ENCODE measurements around the gene NDUFB7.

Gene NDUFB7

DNA sequence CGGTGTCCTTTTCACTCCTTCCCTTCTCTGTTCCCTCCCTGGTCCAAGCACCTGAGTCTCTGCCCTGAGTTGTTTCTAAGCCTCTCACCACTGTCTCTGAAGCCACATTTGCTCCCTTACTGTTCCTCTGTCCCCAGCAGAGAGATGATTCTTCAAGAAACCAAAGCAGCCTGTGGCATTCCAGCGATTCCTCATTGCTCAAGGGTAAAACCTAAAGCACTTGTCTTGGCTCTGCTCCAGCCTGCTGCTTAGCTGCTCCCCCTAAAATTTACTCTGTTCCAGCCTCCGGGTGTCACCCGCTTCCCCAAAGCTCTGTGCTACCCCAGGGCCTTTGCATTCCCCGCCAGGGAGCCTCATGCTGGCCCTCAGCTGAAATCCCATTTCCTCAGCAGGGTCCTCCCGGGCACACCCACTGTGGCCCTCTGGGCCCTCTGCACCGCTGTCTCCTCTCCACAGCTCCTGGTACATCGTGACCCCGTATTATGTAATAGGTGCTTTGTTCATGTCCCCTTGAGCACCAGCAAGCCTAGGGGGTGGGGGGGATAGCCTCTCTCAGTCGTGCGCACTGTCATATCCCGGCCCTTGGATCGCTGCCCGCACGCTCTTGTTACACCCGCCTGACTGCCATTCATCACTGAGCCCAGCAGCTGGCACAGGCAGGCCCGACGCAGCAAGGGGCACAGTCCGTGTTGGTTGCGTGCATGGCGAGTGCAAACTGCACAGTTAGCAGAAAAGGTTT is 26.7 kb downstream of the NDUFB7 start:
- TF ChIP-seq POLR2AphosphoS5 (IDR thresholded peaks at IDR 0.05; ENCODE audit: low read depth, low read length), result no peak
- no peak for TF ChIP-seq SIN3A (IDR thresholded peaks at IDR 0.05; ENCODE audit: borderline replicate concordance, insufficient read depth, low read length)
- no peak for TF ChIP-seq TAF1 (IDR thresholded peaks at IDR 0.05; ENCODE audit: borderline replicate concordance, insufficient read depth, low read length)
- TF ChIP-seq, protein P1, sequence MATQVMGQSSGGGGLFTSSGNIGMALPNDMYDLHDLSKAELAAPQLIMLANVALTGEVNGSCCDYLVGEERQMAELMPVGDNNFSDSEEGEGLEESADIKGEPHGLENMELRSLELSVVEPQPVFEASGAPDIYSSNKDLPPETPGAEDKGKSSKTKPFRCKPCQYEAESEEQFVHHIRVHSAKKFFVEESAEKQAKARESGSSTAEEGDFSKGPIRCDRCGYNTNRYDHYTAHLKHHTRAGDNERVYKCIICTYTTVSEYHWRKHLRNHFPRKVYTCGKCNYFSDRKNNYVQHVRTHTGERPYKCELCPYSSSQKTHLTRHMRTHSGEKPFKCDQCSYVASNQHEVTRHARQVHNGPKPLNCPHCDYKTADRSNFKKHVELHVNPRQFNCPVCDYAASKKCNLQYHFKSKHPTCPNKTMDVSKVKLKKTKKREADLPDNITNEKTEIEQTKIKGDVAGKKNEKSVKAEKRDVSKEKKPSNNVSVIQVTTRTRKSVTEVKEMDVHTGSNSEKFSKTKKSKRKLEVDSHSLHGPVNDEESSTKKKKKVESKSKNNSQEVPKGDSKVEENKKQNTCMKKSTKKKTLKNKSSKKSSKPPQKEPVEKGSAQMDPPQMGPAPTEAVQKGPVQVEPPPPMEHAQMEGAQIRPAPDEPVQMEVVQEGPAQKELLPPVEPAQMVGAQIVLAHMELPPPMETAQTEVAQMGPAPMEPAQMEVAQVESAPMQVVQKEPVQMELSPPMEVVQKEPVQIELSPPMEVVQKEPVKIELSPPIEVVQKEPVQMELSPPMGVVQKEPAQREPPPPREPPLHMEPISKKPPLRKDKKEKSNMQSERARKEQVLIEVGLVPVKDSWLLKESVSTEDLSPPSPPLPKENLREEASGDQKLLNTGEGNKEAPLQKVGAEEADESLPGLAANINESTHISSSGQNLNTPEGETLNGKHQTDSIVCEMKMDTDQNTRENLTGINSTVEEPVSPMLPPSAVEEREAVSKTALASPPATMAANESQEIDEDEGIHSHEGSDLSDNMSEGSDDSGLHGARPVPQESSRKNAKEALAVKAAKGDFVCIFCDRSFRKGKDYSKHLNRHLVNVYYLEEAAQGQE (IDR thresholded peaks at IDR 0.05; ENCODE audit: insufficient read depth in 1 of 2, low read depth in 2 of 2, low read length in 2 of 2), result no peak
- no peak for TF ChIP-seq FOXP2 (optimal IDR thresholded peaks at IDR 0.05; ENCODE audit: borderline replicate concordance, extremely low read depth, extremely low read length, insufficient read depth)

DNA sequence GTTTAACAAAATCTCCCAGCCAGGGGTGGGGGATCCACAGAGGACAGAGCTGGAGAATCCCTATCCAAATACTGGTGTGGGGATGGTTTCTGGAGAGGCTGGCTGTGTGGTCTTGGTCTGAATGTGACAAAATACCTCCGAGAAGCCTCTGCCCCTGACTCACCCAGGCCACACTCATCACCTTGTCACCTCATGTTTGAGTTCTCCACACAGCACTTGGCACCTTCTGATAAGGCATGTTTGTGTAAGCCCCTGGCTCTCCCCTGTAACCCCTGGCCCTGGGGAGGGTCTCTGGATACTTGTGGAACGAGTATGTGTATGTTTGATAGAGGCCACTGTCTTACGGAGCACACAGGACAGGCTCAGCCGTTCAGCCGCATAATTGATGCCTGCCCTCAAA is 27.8 kb downstream of the NDUFB7 start:
- TF ChIP-seq, protein P1 (IDR thresholded peaks at IDR 0.05; ENCODE audit: insufficient read depth in 1 of 2, low read depth in 2 of 2, low read length in 2 of 2), result no peak
- TF ChIP-seq SIN3A (IDR thresholded peaks at IDR 0.05; ENCODE audit: borderline replicate concordance, insufficient read depth, low read length) (no peak), POLR2AphosphoS5 (IDR thresholded peaks at IDR 0.05; ENCODE audit: low read depth, low read length) (no peak), TAF1 (IDR thresholded peaks at IDR 0.05; ENCODE audit: borderline replicate concordance, insufficient read depth, low read length) (no peak), FOXP2 (optimal IDR thresholded peaks at IDR 0.05; ENCODE audit: borderline replicate concordance, extremely low read depth, extremely low read length, insufficient read depth) (no peak)

DNA sequence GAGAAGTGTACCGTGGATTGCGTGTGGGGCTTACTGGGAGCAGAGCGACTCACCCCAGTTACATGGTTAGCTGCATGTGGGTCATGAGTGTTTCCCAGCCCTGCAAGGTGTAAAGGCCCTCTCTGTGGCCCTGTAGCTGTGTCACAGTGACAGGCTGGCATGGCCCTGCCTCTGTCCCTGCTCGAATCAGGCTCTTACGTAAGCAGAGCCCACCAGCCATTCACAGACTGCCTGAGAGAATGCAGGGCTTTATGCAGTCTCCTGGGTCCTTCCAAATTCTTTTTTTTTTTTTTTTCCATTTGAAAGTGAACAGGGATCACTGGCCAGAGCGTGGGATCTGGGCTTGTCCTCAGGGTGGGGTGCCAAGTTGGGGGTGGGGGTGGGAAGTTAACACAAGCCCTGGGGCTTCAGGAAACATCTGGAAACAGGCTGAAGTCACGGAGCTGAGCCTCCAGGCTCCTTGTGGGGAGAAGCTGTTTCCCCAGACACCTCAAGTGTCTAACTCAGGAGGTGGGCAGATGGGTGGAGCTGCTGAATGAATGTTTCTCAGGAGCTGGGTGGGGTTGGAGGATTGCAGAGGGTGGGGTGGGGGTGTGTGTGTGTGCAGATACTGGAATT is 29.0 kb downstream of the NDUFB7 start:
- TF ChIP-seq SIN3A (IDR thresholded peaks at IDR 0.05; ENCODE audit: borderline replicate concordance, insufficient read depth, low read length) (no peak), FOXP2 (optimal IDR thresholded peaks at IDR 0.05; ENCODE audit: borderline replicate concordance, extremely low read depth, extremely low read length, insufficient read depth) (no peak), POLR2AphosphoS5 (IDR thresholded peaks at IDR 0.05; ENCODE audit: low read depth, low read length) (no peak), TAF1 (IDR thresholded peaks at IDR 0.05; ENCODE audit: borderline replicate concordance, insufficient read depth, low read length) (no peak)
- TF ChIP-seq, protein P1 (IDR thresholded peaks at IDR 0.05; ENCODE audit: insufficient read depth in 1 of 2, low read depth in 2 of 2, low read length in 2 of 2), result no peak

DNA sequence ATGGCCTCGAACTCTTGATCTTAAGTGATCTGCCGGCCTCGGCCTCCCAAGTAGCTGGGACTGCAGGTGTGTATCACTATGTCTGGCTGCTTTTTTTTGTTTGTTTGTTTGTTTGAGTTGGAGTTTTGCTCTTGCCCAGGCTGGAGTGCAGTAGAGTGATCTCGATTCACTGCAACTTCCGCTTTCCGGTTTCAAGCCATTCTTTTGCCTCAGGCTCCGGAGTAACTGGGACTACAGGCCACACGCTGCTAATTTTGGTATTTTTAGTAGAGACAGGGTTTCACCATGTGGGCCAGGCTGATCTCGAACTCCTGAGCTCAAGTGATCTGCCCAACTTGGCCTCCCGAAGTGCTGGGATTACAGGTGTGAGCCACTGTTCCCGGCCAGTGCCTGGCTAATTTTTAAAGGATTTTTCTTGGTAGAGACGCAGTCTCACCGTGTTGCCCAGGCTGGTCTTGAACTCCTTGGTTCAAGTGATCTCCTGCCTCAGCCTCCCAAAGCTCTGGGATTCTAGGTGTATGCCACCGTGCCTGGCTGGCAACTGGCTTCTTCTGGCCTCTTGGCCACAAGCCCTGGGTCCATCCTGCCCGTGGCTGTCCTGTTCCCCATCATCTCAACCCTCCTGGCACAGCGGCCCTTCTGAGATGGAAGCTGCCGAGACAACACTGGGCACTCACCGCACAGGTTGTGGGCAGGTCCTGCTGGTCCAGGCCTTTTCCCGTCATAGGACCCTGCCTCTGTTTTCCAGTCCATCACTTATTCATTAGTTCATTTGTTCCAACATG is 30.9 kb downstream of the NDUFB7 start:
- TF ChIP-seq, protein P1 (IDR thresholded peaks at IDR 0.05; ENCODE audit: insufficient read depth in 1 of 2, low read depth in 2 of 2, low read length in 2 of 2), result no peak
- TF ChIP-seq FOXP2 (optimal IDR thresholded peaks at IDR 0.05; ENCODE audit: borderline replicate concordance, extremely low read depth, extremely low read length, insufficient read depth) (no peak), POLR2AphosphoS5 (IDR thresholded peaks at IDR 0.05; ENCODE audit: low read depth, low read length) (no peak), SIN3A (IDR thresholded peaks at IDR 0.05; ENCODE audit: borderline replicate concordance, insufficient read depth, low read length) (no peak), TAF1 (IDR thresholded peaks at IDR 0.05; ENCODE audit: borderline replicate concordance, insufficient read depth, low read length) (no peak)

Data from PFSK-1 (cell line).